GM23338 (cell line): ENCODE results near the gene ABCF2.

Source experiments
- EZH2 ChIP-seq: fragments of 200-600 bp; sonication (generic); IDR thresholded peaks from one replicate; pipeline ENCODE4 v1.8.0; 2017; ENCODE audit warnings: antibody characterized with exemption, mild to moderate bottlenecking, low read depth; ENCODE audit not compliant: unreplicated experiment
- ZNF331 ChIP-seq: fragments of 250-450 bp; sonication (Bioruptor Pico); IDR thresholded peaks from 2 replicates; pipeline ENCODE4 v1.5.0; 2020; ENCODE audit warnings: low read depth, mild to moderate bottlenecking, moderate library complexity
- TF ChIP-seq, protein P1 (sequence below), 2 experiments: fragments of 200-600 bp in 1 of 2; sonication (generic) in 1 of 2; conservative IDR thresholded peaks; 2 replicates each; pipeline versions ENCODE4 v1.5.1 to v1.6.1; 2016 to 2017; ENCODE audit warnings: antibody characterized with exemption in 2 of 2, low read depth in 2 of 2, mild to moderate bottlenecking in 2 of 2, moderate library complexity in 1 of 2

DNA sequence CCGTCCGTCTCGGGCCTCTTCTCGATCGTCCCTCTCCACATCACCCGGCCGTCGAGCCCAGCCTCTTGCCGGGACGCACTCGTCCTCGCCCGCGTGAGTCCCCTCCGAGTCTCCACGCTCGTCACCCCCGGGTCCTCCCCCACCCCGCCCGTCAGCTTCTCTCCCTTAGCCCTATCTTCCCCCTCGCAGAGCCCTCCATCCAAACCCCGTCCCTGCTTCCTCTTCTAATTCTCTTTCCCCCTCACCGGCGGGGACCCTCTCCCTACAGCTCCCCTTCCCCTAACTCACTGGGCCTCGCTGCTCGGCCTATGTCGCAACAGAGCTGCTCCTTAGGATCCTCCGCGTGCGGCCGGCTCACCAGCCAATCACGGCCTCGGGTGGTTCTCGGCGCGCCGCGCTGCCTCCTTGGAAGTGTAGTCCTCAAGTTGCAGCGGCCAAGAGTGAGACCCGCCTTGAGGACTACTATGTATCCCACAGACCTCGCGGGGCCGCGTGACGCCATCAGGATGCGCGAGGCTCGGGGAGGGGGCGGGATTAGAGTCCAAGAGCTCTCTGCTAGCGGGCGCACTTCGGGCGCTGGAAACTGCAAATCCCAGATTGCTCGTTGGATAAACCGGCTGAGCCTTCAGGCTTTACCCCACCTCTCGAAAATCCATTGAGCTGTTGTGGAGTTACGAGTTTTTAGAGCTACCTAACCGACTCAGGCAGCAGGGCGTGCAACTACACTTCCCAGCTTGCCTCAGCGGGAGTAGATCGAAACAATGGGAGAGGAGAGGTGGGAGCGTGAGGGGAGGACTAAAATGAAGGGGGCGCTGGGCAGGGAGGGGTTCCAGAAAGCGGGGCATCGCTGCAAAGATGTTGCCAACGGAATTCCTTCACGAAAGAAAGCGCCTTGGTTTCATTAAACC lies at the start of gene ABCF2:
- TF ChIP-seq, protein P1, sequence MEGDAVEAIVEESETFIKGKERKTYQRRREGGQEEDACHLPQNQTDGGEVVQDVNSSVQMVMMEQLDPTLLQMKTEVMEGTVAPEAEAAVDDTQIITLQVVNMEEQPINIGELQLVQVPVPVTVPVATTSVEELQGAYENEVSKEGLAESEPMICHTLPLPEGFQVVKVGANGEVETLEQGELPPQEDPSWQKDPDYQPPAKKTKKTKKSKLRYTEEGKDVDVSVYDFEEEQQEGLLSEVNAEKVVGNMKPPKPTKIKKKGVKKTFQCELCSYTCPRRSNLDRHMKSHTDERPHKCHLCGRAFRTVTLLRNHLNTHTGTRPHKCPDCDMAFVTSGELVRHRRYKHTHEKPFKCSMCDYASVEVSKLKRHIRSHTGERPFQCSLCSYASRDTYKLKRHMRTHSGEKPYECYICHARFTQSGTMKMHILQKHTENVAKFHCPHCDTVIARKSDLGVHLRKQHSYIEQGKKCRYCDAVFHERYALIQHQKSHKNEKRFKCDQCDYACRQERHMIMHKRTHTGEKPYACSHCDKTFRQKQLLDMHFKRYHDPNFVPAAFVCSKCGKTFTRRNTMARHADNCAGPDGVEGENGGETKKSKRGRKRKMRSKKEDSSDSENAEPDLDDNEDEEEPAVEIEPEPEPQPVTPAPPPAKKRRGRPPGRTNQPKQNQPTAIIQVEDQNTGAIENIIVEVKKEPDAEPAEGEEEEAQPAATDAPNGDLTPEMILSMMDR (conservative IDR thresholded peaks at IDR 0.05; ENCODE audit: low read depth in 2 of 2), result no peak
- TF ChIP-seq ZNF331 (CRISPR knock-in tag), result no peak
- TF ChIP-seq EZH2, result no peak
